Epithelial cell of proximal tubule (primary cell): ENCODE results near the gene TCEAL1. TPM values are rescaled to one million over a fixed set of nuclear protein-coding genes. Genes with fewer than 3 reads are reported as not detected.
A peak's percentile ranks its signal among the peaks of the same experiment; 100 is the strongest.

Experiments used
- DNase-seq: peaks from one replicate; pipeline ENCODE4 v3.0.0-alpha.2; 2011; ENCODE audit warnings: low read depth
- H3K4me3 ChIP-seq: 2 replicates; pipeline ENCODE4 v1.5.1; 2011; ENCODE audit warnings: low read depth, mild to moderate bottlenecking, low read length
- total RNA-seq: library from RNA; depleted of rRNA; stranded (reverse); fragments of >200 nt; gene quantifications from 2 replicates; pipeline ENCODE4 v1.2.3, GENCODE V29; 2015
- TF ChIP-seq, protein P1 (sequence below): conservative IDR thresholded peaks from 2 replicates; pipeline ENCODE4 v1.5.1; 2012; ENCODE audit warnings: low read depth, mild to moderate bottlenecking, low read length

The TCEAL1 gene
- total RNA-seq, 1 donor from 2014 or later: 17.5 TPM

DNA sequence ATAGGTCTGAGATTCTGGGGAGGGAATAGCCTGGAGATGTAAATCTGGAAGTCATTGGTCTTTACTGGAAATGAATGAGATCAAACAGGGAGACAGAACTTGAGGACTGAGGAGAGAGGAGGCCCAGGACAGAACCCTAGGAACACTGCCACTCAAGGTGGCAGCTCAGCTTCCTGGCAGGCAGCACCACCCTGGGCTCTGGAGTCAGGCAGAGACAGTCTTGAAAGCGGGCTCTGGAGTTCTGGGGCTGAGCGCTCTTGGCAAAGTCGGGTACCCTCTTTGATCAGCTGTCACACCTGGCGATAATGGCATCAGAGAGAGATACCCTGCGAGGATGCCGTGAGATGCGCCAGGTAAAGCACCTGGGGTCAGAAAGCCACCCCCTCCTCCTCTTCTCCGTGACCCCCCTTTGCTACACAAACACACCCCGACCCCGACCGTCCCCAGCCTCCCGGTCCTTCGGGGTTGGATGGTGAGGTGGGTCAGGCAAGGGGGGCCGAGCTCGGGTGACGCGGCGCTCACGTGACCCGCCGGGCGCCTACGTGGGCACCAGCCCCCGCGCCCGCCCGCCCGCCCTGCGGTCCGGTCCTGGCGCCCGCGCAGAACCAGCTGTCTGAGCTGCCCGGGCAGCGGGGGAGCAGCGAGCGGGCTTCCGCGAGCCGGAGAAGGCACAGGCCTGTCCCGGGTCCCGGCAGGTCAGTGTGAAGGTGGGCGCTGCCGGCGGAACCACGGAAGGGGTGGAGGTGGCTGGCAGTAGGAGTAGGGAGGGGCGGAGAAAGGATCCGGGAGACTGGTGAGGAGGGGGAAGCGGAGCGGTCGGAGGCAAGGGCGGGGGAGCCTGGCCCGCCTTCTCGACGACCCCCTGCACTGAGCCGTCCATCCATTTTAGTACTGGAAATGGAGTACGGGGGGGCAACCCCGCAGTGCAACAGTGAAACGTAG, 21.1 kb upstream of the TCEAL1 start, which contains the start of gene TCEAL3:
Gene TCEAL3, plus strand, starts transcription at position 600 of the 942 bp plus-strand sequence. CDS start 1,102 bp downstream, outside the sequence.
- TF ChIP-seq, protein P1, sequence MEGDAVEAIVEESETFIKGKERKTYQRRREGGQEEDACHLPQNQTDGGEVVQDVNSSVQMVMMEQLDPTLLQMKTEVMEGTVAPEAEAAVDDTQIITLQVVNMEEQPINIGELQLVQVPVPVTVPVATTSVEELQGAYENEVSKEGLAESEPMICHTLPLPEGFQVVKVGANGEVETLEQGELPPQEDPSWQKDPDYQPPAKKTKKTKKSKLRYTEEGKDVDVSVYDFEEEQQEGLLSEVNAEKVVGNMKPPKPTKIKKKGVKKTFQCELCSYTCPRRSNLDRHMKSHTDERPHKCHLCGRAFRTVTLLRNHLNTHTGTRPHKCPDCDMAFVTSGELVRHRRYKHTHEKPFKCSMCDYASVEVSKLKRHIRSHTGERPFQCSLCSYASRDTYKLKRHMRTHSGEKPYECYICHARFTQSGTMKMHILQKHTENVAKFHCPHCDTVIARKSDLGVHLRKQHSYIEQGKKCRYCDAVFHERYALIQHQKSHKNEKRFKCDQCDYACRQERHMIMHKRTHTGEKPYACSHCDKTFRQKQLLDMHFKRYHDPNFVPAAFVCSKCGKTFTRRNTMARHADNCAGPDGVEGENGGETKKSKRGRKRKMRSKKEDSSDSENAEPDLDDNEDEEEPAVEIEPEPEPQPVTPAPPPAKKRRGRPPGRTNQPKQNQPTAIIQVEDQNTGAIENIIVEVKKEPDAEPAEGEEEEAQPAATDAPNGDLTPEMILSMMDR: no peak
- H3K4me3 ChIP-seq: peak within 1 kb of the TSS; percentile 72
- DNase-seq: no peak

GRCh38 chrX:103608306-103608963, 20.3 kb upstream of the TCEAL1 start:
- peak overlapping the region; percentile 72 for H3K4me3 ChIP-seq
- TF ChIP-seq, protein P1: no peak
- no peak for DNase-seq

DNA sequence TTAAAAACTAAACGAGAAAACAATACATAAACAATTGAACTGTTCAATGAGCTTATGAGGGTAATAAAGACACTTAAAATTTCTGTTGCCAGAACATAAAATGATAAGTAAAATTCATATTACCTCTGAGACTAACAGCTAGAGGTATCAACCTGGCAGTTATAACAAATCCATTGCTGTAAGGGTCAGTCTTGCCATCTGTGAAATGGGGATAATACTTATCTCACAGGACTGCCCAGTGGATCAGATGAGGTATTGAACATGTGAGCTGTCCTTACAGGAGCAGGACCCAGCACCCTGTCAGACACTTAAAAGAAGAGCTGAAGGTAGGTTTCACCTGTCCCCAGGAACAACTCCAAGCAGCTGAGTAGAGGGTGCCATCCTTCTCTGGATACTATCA, 18.5 kb upstream of the TCEAL1 start:
- DNase-seq: no peak
- TF ChIP-seq, protein P1: no peak
- no peak overlapping the region for H3K4me3 ChIP-seq

GRCh38 chrX:103613362-103613890, 15.3 kb upstream of the TCEAL1 start:
- no peak overlapping the region for H3K4me3 ChIP-seq

GRCh38 chrX:103614999-103615398, 13.8 kb upstream of the TCEAL1 start:
- no peak for DNase-seq
- no peak overlapping the region for H3K4me3 ChIP-seq
- TF ChIP-seq, protein P1: no peak

More at GRCh38 chrX:103613362-103613890, 15.3 kb upstream of the TCEAL1 start:
- TF ChIP-seq, protein P1: no peak
- DNase-seq: no peak

DNA sequence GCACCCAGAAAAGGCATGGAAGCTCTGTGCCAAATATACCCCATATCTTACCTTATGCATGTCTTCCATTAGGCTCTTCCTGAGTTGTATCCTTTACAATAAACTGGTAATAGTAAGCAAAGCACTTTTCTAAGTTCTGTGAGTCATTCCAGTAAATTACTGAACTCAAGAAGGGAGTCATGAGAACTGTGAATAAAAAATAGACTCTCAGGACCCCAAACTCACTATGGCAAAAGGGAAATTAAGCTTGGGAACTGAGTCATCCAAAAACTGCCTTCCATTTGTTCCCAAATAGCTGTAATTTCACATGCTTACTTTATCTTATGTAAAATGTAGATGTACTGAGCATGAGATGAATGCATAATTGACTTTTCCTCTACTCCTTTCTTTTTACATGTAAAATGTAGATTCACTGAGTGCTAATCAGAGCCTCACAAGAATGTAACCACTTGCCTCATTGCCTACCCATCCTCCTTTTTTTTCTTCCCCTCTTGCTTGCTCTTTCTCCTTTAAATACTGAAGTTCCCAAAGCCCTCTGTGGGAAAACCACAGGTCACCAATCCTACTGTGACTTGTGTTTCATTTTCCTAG, 12.9 kb upstream of the TCEAL1 start:
- TF ChIP-seq, protein P1: no peak
- no peak overlapping the region for H3K4me3 ChIP-seq
- no peak for DNase-seq
